HepG2 (cell line): ENCODE results near the gene TAS1R1. TPM values are rescaled to one million over a fixed set of nuclear protein-coding genes. Genes with fewer than 3 reads are reported as not detected.

Experiments
- ATAC-seq: fragments of 200-7000 bp; cut with Tn5 transposase; 3 replicates; pipeline ENCODE4 v1.9.1; 2020; ENCODE audit warnings: mild to moderate bottlenecking, moderate library complexity
- BruUV-seq: library from RNA; stranded (reverse); fragments of 400-500 nt; replicated peaks from 2 replicates; lab custom pipeline; 2021; lab: Mats Ljungman, UMichigan
- CTCF ChIA-PET: fragments of 300-600 bp; formaldehyde crosslinking; extraction: SDS; loops from one replicate; lab custom pipeline; 2021; ENCODE audit warnings: low total read pairs, inconsistent platforms, low intra/inter-chr PET ratio; lab: Yijun Ruan, JAX
- POLR2A ChIA-PET: fragments of 350-600 bp; sonication (Branson Sonifier 250); formaldehyde crosslinking; loops from one replicate; lab custom pipeline; 2020; ENCODE audit warnings: antibody characterized with exemption, inconsistent platforms; lab: Yijun Ruan, JAX
- DNase-seq: peaks from one replicate; pipeline ENCODE4 v3.0.0-alpha.2; 2015; ENCODE audit warnings: low spot score
- FAIRE-seq: peaks from 3 replicates; lab custom pipeline; 2011; peaks lifted over from hg19 to GRCh38; lab: Jason Lieb, UNC
- H2AFZ ChIP-seq: one replicate; pipeline ENCODE4 v1.6.1; 2011; ENCODE audit warnings: low read length, inconsistent platforms
- H3K27ac ChIP-seq: fragments of 300-600 bp; 3 replicates; pipeline ENCODE4 v1.8.0; 2011; ENCODE audit warnings: mixed run types, mild to moderate bottlenecking, mixed read lengths, low read length, inconsistent platforms; ENCODE audit not compliant: insufficient read depth; ENCODE audit errors: extremely low read length
- H3K27me3 ChIP-seq, 2 experiments: fragments of 200-600 bp in 1 of 2; 2 replicates in 1 of 2; 3 replicates in 1 of 2; pipeline versions ENCODE4 v1.6.0 to v1.8.0; 2011; ENCODE audit warnings: low read length in 2 of 2, mild to moderate bottlenecking in 2 of 2, moderate library complexity in 2 of 2, inconsistent platforms in 1 of 2; ENCODE audit not compliant: insufficient read depth in 2 of 2, control insufficient read depth in 1 of 2
- H3K36me3 ChIP-seq, 2 experiments: fragments of 200-600 bp in 1 of 2; replicated peaks in 1 of 2; 2 replicates in 1 of 2; 3 replicates in 1 of 2; pipeline versions ENCODE4 v1.5.1 to v1.8.0; 2011; ENCODE audit warnings: low read length in 2 of 2, inconsistent platforms in 1 of 2; ENCODE audit not compliant: insufficient read depth in 2 of 2, control insufficient read depth in 1 of 2
- H3K4me1 ChIP-seq: 2 replicates; pipeline ENCODE4 v1.5.1; 2012; ENCODE audit warnings: low read length, inconsistent platforms; ENCODE audit not compliant: insufficient read depth
- H3K4me2 ChIP-seq: 2 replicates; pipeline ENCODE4 v1.6.0; 2011; ENCODE audit warnings: low read depth, low read length, inconsistent platforms
- H3K4me3 ChIP-seq, 3 experiments: fragments of 200-600 bp in 1 of 3; sonication (generic), shearing (Covaris generic) in 1 of 3; replicated peaks in 1 of 3; 2 replicates each; pipeline ENCODE4 v1.5.1; 2011 to 2016; ENCODE audit warnings: low read length in 3 of 3, inconsistent platforms in 2 of 3, low read depth in 2 of 3, mild to moderate bottlenecking in 2 of 3, control low read depth in 1 of 3, mixed read lengths in 1 of 3; ENCODE audit not compliant: insufficient read depth in 1 of 3
- H3K79me2 ChIP-seq: one replicate; pipeline ENCODE4 v1.6.1; 2011; ENCODE audit warnings: low read length, inconsistent platforms; ENCODE audit not compliant: insufficient read depth
- H3K9ac ChIP-seq: 2 replicates; pipeline ENCODE4 v1.6.0; 2011; ENCODE audit warnings: mild to moderate bottlenecking, low read depth, low read length, inconsistent platforms; ENCODE audit not compliant: insufficient read depth
- H3K9me3 ChIP-seq: 2 replicates; pipeline ENCODE4 v1.5.1; 2012; ENCODE audit warnings: mild to moderate bottlenecking, low read length
- H4K20me1 ChIP-seq: 2 replicates; pipeline ENCODE4 v1.6.0; 2011; ENCODE audit warnings: inconsistent platforms, mild to moderate bottlenecking, low read length, moderate library complexity; ENCODE audit not compliant: insufficient read depth
- AGO2 ChIP-seq: fragments of 200-400 bp; formaldehyde crosslinking; optimal IDR thresholded peaks from 2 replicates; pipeline ENCODE3; 2017; ENCODE audit warnings: mild to moderate bottlenecking, low read depth, low read length, moderate library complexity
- DBP ChIP-seq: sonication (generic); formaldehyde crosslinking; IDR thresholded peaks from 2 replicates; pipeline ENCODE4 v1.4.0; 2020; ENCODE audit warnings: missing genetic modification reagents; ENCODE audit errors: not compliant biosample characterization
- EED ChIP-seq: sonication (generic); formaldehyde crosslinking; IDR thresholded peaks from 2 replicates; pipeline ENCODE4 v1.5.0; 2020; ENCODE audit warnings: mild to moderate bottlenecking, missing genetic modification reagents
- ISL2 ChIP-seq: sonication (generic); formaldehyde crosslinking; IDR thresholded peaks from 2 replicates; pipeline ENCODE4 v1.5.0; 2020; ENCODE audit warnings: missing genetic modification reagents
- KDM6A ChIP-seq: IDR thresholded peaks from 2 replicates; pipeline ENCODE4 v1.6.1; 2016; ENCODE audit warnings: low read depth
- RERE ChIP-seq: IDR thresholded peaks from 2 replicates; pipeline ENCODE4 v1.6.1; 2016; ENCODE audit warnings: low read depth, missing genetic modification reagents, missing compliant biosample characterization
- RFXAP ChIP-seq: sonication (generic); formaldehyde crosslinking; IDR thresholded peaks from 2 replicates; pipeline ENCODE4 v1.4.0; 2020; ENCODE audit warnings: missing genetic modification reagents, borderline replicate concordance
- RNF219 ChIP-seq: sonication (generic); formaldehyde crosslinking; IDR thresholded peaks from 2 replicates; pipeline ENCODE4 v1.5.0; 2020; ENCODE audit warnings: mild to moderate bottlenecking, missing genetic modification reagents
- SP2 ChIP-seq: sonication (generic); formaldehyde crosslinking; IDR thresholded peaks from 2 replicates; pipeline ENCODE4 v1.5.1; 2020; ENCODE audit warnings: mild to moderate bottlenecking, missing genetic modification reagents
- ZNF333 ChIP-seq: sonication (generic); formaldehyde crosslinking; IDR thresholded peaks from 2 replicates; pipeline ENCODE4 v1.4.0; 2020; ENCODE audit warnings: mild to moderate bottlenecking, missing genetic modification reagents, borderline replicate concordance
- ZNF704 ChIP-seq: sonication (generic); formaldehyde crosslinking; IDR thresholded peaks from 2 replicates; pipeline ENCODE4 v1.8.1; 2023; ENCODE audit warnings: mild to moderate bottlenecking, inconsistent platforms, moderate library complexity, missing genetic modification reagents, borderline replicate concordance
- ZNF790 ChIP-seq: sonication (generic); formaldehyde crosslinking; IDR thresholded peaks from 2 replicates; pipeline ENCODE4 v1.8.0; 2022; ENCODE audit warnings: missing genetic modification reagents, mild to moderate bottlenecking, borderline replicate concordance
- WGBS: methylation state at CpG from one replicate; pipeline ENCODE4 v1.1.6; 2017; ENCODE audit warnings: low lambda C conversion rate; 5-methylcytosine and 5-hydroxymethylcytosine counted together
- in situ Hi-C: cut with HindIII; loops from 2 replicates; pipeline ENCODE4 v1.10.0; 2017; ENCODE audit warnings: low pct_unique_long_range_greater_than_20kb; ENCODE audit not compliant: extremely low pct_ligation_motif_present
- intact Hi-C: fragments of 100-400 bp; cut with micrococcal nuclease; formaldehyde crosslinking; loops from one replicate; pipeline ENCODE4 v1.10.0; 2022; ENCODE audit not compliant: unreplicated experiment
- polyA plus RNA-seq, 8 experiments: library from polyadenylated mRNA; depleted of rRNA in 3 of 8; stranded (reverse) in 7 of 8; unstranded in 1 of 8; fragments of >200 nt; fragmentation: Illumina TruSeq in 4 of 8; extraction: Trizol in 4 of 8; gene quantifications; 2 replicates each; pipeline versions ENCODE4 v1.2.1 to v1.2.3, GENCODE V29; 2011 to 2016; ENCODE audit warnings: low read depth in 4 of 8, missing spikeins in 1 of 8, mixed read lengths in 1 of 8; ENCODE audit not compliant: insufficient read depth in 1 of 8
- total RNA-seq, 5 experiments: library from RNA; depleted of rRNA; stranded (reverse); fragments of >200 nt; fragmentation: Illumina TruSeq; extraction: Trizol; gene quantifications; 2 replicates each; pipeline ENCODE4 v1.2.3, GENCODE V29; 2016; ENCODE audit warnings: low read depth in 1 of 5

Gene TAS1R1
- total and polyA plus RNA-seq, 2 of the 13 experiments (the other 11 are each of a cell fraction or from before 2014, with no cell fraction given): 1.4 to 1.6 TPM

GRCh38 chr1:6623269-6623965 lies 68.3 kb downstream of the TAS1R1 start:
- Histone ChIP-seq H4K20me1 (no peaks in the 10 kb centered on the region; the same call in 1 of the 2 replicates), H3K4me1 (peaks cover 31% of the 10 kb centered on the region), H3K9ac (no peak overlapping the region), H3K27ac (no peak overlapping the region), H2AFZ (no peak overlapping the region), H3K9me3 (no peaks in the 10 kb centered on the region), H3K4me3 (no peak overlapping the region), H3K79me2 (peaks cover 32% of the 10 kb centered on the region), H3K27me3 (no peaks in the 10 kb centered on the region; a peak in 1 of 5 replicates), H3K36me3 (peaks cover 23 to 64% of the 10 kb centered on the region in 2 experiments; a peak in 4 of 5 replicates), H3K4me2 (no peak overlapping the region)
- no TSS peak for BruUV-seq
- DNase-seq: no peak
- ATAC-seq: no peak
- ChIA-PET CTCF (no interaction called here), POLR2A (interaction anchor here (0.9 to 3.1 kb wide), 3 partner anchors 19 to 161 kb away, joined by 3 to 19 read pairs (median 5); partner anchors contain the start of genes CAMTA1 and KLHL21)
- 88% methylated on average over 14 of the region's 14 CpGs for WGBS
- TF ChIP-seq RNF219 (CRISPR knock-in tag) (no peak), RERE (no peak), DBP (CRISPR knock-in tag) (no peak), AGO2 (no peak), ZNF790 (no peak), EED (CRISPR knock-in tag) (no peak), SP2 (no peak), RFXAP (no peak), ZNF704 (CRISPR knock-in tag) (no peak), ZNF333 (no peak), KDM6A (CRISPR knock-in tag) (no peak), ISL2 (CRISPR knock-in tag) (no peak)
- in situ Hi-C loops: no loop called here
- intact Hi-C loops: no loop called here
- no peak for FAIRE-seq
